ENCODE data around the gene PRKN.

GRCh38 chr6:161526794-161527193, 1200.8 kb downstream of the PRKN start:
- TF ChIP-seq CTCF (tag by site-specific recombination; IDR thresholded peaks at IDR 0.05): no peak
- no peak for TF ChIP-seq ZFP3 (tag by site-specific recombination; IDR thresholded peaks at IDR 0.05; ENCODE audit: low read depth)
- TF ChIP-seq ZNF792 (tag by site-specific recombination; IDR thresholded peaks at IDR 0.05): no peak
- TF ChIP-seq PATZ1 (tag by site-specific recombination; IDR thresholded peaks at IDR 0.05): no peak
